EL (cell line): Measurements from ENCODE around the gene DRP2.
"Not testable (repeated sequence)": the region's sequence is repeated elsewhere in the genome, so short reads cannot be mapped to it uniquely, and the experiment has no call there.

Experiments used
- DNase-seq: peaks from one replicate; pipeline ENCODE4 v3.0.0-alpha.2; 2016

DRP2 gene, protein sequence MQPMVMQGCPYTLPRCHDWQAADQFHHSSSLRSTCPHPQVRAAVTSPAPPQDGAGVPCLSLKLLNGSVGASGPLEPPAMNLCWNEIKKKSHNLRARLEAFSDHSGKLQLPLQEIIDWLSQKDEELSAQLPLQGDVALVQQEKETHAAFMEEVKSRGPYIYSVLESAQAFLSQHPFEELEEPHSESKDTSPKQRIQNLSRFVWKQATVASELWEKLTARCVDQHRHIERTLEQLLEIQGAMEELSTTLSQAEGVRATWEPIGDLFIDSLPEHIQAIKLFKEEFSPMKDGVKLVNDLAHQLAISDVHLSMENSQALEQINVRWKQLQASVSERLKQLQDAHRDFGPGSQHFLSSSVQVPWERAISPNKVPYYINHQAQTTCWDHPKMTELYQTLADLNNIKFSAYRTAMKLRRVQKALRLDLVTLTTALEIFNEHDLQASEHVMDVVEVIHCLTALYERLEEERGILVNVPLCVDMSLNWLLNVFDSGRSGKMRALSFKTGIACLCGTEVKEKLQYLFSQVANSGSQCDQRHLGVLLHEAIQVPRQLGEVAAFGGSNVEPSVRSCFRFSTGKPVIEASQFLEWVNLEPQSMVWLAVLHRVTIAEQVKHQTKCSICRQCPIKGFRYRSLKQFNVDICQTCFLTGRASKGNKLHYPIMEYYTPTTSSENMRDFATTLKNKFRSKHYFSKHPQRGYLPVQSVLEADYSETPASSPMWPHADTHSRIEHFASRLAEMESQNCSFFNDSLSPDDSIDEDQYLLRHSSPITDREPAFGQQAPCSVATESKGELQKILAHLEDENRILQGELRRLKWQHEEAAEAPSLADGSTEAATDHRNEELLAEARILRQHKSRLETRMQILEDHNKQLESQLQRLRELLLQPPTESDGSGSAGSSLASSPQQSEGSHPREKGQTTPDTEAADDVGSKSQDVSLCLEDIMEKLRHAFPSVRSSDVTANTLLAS

DNA sequence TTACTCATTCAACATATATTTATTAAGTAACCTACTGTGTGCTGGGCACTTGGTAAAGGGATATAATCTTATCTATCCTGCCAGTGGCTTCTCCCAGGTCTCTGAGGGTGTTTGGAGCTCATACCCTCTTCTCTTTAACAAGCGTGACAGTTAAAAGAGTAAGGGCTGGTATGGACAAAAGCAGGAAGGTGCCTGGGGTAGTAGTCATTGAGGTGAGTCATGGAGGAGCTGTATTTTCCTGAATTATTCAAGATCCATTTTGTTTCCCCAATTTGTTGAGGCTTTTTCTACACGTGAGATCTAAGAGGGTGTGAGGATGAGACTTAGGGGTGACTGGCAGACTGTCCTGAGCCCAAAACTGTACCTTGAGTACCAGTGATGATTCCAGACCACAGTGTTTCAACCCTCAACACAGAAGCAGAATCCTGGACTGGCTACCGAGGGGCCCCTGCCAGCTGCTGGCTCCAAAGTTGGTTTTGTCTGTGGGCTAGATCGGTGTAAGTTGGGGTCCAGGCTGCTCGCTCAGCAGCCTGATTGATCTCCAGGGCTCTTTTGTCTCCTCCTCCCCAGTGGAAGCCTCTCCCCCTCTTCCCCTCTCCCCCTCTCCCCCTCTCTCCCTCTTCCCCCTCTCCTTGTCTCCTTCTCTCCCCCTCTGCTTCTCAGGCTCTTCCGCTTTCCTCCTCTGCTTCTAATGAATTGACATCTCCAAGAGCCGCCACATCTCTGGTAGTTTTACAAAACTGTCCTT lies at the start of gene DRP2:
Gene DRP2 (plus strand): TSS at position 671 of the 748 bp plus-strand sequence. CDS start 11,862 bp downstream, outside the sequence.
- DNase-seq = peak; percentile 41

GRCh38 chrX:101171883-101172400 lies 47.6 kb upstream of the DRP2 start:
- no peak for DNase-seq

GRCh38 chrX:101176439-101176838 lies 43.1 kb upstream of the DRP2 start:
- no peak for DNase-seq

- not testable (repeated sequence) for DNase-seq
These were observed 34.7 kb upstream of the DRP2 start for GRCh38 chrX:101184876-101185275.

DNA sequence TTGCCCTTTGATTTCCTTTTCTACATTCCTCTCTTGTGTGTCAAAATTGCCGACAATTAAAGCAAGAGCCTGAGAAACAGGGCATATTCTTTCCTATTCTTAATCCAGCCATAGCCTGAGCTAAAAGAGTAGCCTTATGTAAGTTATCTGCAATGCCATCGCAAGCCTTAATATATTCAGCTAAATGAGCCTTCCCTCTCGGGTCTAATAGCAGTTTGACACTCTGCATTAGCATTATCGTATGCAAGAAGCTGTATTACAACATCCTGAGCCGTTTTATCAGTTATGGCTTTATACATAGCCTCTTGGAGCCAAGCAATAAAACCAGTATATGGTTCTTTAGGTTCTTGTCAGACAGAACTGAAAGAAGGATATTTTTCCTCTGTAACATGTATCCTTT lies 31.6 kb upstream of the DRP2 start:
- DNase-seq = not testable (repeated sequence)

GRCh38 chrX:101190736-101191135 lies 28.9 kb upstream of the DRP2 start:
- DNase-seq = no peak

DNA sequence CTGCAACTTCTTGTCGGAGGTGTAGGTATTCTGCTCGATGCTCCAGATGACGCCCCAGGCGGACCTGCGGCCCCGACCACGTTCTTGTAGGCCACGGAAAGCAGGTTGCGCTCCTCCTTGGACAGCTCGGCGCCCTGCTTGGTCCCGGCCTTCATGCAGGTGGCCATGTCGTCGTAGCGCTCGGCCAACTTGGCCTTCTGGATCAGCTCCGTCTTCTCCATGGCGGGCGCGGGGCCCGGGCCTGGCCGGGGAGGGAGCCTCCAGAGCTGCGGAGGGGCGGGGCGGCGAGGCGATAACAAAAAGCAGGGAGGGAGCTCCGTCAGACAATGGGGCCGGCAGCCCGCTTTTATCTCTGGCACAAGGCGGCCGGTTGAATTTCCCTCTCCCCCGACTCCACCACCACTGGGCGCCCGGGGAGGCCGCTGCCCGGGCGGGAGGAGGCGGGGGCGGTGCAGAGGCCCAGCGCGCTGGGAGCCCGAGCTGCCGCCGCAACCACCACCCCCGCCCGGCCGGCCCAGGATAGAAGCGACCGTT lies 28.3 kb upstream of the DRP2 start:
- no peak for DNase-seq

DNA sequence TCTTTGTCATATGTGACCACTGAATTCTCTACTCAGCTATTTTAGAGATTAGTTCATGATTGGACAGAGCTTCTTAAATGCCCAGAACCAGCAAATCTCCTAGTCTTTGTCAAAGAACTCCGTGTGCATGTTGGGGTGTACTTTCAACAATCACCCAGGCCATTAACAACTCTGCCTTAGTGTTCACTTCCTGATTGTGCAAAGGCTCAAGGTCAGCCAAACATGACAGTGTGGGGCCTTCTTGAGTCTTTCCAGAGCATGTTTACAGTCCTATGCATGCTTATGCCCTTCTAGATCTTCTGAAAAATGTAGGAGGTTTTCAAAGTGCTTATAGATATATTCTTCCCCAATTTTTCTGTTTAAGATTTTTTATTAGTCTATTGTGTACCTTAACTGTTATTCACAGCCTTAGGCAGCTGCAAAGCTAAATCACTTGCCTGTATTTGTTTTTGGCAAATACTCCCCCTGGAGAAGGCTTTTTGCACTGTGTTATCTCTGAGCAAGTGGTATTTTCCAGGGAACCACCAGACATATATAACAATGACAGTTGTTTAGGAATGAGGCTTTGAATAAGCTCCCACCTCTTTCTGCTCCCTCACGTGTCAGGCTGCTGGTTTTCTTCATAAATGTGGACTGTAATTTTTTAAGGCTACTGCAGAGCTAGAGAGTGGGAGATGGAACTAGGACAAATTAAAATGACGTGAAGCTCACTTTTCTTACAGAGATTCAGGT lies 24.0 kb upstream of the DRP2 start:
- DNase-seq = no peak

DNA sequence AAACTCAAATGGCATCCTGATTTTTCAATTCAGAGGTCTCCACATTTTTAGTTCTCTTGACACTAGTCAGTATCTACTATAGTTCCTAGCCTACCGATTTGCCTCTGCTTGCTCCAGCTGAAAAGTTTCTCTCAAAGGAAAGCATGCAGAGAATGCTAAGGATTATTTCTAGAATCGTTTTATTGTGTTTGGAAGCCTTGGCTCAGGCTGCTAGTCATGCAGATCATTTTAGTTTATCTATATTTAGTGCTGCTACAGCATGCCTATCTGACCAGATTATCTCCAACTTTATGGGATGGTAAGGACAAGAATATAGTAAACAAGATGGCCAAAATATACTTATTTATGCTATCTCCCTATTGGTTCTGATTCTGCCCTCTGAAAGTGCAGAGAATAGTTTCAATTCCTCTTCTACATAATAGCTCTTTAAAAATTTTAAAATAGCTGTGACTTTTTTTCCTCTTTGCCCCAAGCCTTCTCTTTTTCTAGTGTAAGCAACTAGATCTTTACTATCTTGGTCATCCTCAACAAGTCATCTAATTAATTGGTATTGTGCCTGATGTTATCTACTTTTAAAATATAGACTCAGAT lies 15.7 kb upstream of the DRP2 start:
- no peak for DNase-seq

DNA sequence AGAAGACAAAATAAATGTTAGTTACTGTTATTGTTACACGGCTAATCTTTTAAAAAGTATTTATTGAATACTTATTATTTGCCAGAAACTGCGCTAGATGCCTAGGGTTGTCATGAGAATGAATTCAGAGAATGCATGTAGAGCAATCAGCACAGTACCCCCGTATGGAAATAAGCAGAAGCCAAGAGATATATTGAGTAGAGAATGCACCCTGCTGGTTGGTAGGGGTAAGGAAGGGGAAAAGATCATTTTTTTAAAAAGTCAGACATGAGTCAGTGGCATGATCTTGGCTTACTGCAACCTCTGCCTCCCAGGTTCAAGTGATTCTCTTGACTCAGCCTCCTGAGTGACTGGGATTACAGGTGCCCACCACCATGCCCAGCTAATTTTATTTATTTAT lies 13.1 kb upstream of the DRP2 start:
- peak; percentile 48 for DNase-seq

DNA sequence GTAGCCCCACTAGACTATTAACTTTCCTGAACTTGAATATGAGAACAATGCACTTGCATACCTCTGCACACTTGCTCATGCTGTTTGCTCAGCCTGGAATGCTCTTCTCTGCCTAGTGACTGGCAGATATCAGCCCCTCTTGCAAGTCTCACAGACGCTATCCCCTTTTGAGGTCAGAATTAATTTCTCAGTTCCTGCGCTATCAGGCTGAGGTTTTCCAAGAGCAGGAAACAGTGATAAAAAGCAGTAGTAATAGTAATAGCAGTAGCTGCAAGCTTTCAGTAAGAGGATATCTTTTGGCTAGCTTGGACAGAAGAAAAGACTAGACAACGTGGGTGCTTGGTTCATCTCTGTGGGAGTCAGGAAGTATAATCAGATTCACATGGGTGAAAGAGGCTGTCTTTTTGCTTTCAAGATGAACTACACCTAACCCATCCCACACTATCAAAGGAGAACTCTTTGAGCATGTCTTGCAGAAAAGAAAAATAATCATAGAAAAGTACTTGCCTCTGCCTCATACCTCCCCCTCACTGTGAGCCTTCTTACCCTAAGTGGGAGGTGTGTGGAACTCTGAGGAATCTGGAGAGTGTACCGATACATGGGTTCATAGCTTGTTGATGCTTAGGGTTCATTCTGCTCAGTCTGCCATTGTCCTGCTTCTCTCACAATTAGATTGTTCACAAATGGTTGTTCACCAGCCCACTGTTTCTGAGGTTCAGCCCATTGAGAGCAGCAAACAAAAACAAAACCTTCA lies 11.3 kb upstream of the DRP2 start:
- DNase-seq = peak; percentile 8

DNA sequence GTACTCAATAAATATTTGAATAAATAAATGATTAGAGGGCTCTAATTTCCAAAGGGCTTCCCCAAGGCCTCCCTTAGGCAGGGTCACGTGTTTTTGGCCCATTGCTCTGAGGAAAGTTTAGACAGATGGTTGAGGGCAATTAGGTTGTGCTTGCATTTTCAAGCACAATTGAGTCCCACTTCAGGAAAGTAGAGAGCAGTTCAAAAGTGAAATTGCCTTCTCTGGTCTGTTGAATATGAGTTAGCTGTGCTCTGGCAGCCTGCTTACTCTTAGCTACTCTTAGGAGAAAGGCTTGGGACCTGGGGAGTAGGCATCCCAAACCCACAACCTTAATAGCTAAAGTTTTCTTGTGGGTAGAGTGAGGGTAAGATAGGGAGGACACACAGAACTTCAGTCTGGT lies 9.0 kb upstream of the DRP2 start:
- no peak for DNase-seq

DNA sequence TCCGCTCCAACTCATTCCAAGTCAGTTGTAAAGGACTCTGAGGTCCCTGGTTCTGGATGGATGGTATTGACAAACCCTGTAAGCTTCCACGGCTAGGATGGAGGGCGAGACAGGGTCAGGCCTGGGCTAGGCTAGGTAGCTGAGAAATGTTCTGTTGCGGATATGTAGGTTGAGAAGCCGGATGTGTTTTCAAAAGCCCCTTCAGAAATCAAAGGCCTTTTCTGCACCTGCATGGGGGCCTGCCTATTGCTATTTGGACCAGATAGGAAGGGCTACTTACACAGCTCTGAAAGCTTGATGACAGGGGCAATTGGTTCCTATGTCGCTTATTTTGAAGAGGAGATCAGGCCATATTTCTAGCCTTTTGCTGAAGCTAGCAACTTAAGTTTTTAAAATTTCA lies 1.9 kb upstream of the DRP2 start:
- no peak for DNase-seq

DNA sequence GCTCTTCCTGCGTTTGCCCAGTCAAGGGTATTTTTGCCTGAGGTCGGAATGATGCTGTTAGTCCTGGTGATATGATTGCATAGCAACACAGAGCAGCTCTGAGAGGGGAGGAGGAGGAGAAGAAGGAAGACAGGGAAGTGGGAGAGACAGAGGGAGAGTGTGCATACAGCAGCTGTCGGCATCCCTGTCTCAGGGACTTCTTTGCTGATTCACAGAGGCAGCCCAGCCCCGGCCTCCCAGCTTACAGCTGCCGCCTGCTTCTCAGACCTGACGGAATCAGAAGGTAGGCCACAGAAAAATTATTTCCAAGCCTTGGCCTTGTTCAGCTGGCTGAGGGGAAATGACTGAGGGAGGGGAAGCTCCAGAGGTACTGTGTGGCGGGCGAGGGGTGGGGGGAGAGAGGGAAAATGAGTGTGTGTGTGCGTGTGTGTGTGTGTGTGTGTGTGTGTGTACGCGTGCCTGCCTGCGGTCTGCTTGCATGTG lies 319 bp downstream of the DRP2 start:
- DNase-seq = no peak

GRCh38 chrX:101220662-101221260 lies 1.2 kb downstream of the DRP2 start:
- no peak for DNase-seq

DNA sequence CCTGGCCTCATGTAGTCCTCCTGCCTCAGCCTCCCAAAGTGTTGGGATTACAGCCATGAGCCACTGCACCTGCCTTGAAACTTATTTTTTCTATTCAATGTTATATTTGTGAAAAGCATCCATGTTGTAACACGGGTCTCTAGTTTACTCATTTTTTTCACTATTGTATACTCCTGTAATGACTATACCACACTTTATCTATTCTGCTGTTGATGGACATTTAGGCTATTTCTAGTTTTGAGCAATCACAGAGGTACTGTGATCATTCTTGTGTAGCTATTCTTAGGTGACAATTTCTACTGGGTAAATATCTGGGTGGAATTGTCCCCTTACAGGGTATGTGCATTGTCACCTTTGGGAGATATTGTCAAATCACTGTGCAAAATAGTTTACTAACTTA lies 3.6 kb downstream of the DRP2 start:
- DNase-seq = no peak

GRCh38 chrX:101229170-101229569 lies 9.6 kb downstream of the DRP2 start:
- peak; percentile 75 for DNase-seq

GRCh38 chrX:101230636-101231035 lies 11.1 kb downstream of the DRP2 start:
- peak; percentile 53 for DNase-seq

DNA sequence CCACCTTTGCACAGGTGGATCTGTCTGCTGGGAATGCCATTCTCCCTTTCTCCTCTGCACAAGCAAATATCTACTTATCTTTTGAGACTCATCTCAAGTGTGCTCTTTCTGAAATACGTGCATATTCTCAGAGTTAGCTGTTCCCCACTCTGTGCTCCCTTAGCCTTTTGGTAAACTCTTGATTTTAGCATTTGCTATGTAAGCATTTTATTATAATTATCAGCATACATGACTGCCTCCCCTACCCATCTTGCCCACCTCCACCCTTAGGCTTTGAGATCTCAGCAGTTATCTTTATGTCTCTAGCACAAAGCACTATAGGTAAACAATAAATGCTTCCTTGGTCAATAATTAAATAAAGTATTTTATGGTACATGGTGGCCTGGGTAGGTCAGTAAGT lies 11.5 kb downstream of the DRP2 start:
- no peak for DNase-seq

GRCh38 chrX:101232316-101232715 lies 12.7 kb downstream of the DRP2 start:
- peak; percentile 31 for DNase-seq
